Measurements from ENCODE around the gene FRRS1. TPM values are rescaled to one million over a fixed set of nuclear protein-coding genes. Genes with fewer than 3 reads are reported as not detected.

FRRS1 gene
- total and polyA plus RNA-seq, 2 of the 4 experiments (the other 2 are of a cell fraction) = 3.8 to 23.5 TPM

DNA sequence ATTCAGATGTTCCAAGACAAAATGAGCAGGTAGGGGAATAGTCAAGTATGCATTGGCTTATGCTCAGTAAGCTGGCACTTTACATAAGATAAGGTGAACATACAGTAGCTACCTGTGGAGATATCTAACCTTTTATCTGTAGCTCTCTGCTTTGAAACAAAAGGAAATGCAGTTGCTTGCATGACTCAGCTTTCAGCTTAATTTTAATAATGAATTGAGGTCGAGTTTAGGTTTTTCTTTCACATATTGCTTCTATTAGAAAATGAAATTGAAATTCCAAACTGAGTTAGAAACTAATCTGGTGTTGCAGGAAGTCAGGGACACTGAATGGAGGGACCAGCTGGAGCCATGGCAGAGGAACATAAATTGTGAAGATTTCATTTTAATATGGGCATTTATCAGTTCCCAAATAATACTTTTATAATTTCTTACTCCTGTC, 8.3 kb downstream of the FRRS1 start:
- Histone ChIP-seq H2BK5ac (ENCODE audit: low read depth, low read length, poor library complexity, severe bottlenecking) (no peak overlapping the region), H3K36me3 (ENCODE audit: control insufficient read depth, insufficient read depth, low read length) (no peaks in the 10 kb centered on the region), H3K4ac (ENCODE audit: low read depth, low read length) (no peak overlapping the region), H3K9ac (ENCODE audit: low read depth, low read length) (no peak overlapping the region), H2AK9ac (replicated peaks; ENCODE audit: low read depth, low read length, poor library complexity) (no peak overlapping the region), H2BK15ac (ENCODE audit: low read depth, low read length) (no peak overlapping the region), H2BK120ac (ENCODE audit: low read depth, low read length) (no peak overlapping the region), H3K4me2 (ENCODE audit: low read depth, low read length) (no peak overlapping the region), H3K27me3 (ENCODE audit: control insufficient read depth, insufficient read depth, low read length) (no peaks in the 10 kb centered on the region), H3K14ac (replicated peaks; ENCODE audit: low read depth, low read length) (no peak overlapping the region), H4K8ac (ENCODE audit: low read depth in 2 of 2, low read length in 2 of 2) (no peak overlapping the region), H2BK20ac (ENCODE audit: low read depth, low read length) (no peak overlapping the region), H3K56ac (ENCODE audit: extremely low read depth, insufficient read depth, low read length) (no peak overlapping the region), H3K4me3 (ENCODE audit: insufficient read depth, low read depth, low read length) (no peak overlapping the region), H2AFZ (replicated peaks; ENCODE audit: low read length, poor library complexity) (no peak overlapping the region), H4K20me1 (ENCODE audit: insufficient read depth, low read length) (no peaks in the 10 kb centered on the region), H2AK5ac (ENCODE audit: low read depth, low read length) (no peak overlapping the region), H4K5ac (ENCODE audit: low read depth, low read length) (no peak overlapping the region), H4K91ac (ENCODE audit: insufficient read depth, low read depth, low read length) (no peak overlapping the region), H3K23ac (ENCODE audit: low read depth, low read length) (no peak overlapping the region), H3K27ac (ENCODE audit: insufficient read depth, low read length) (no peak overlapping the region), H3K9me1 (ENCODE audit: insufficient read depth, low read length) (no peaks in the 10 kb centered on the region), H3K79me1 (ENCODE audit: low read depth in 1 of 2, low read length in 2 of 2) (no peaks in the 10 kb centered on the region), H3K4me1 (ENCODE audit: control insufficient read depth, insufficient read depth, low read length) (no peaks in the 10 kb centered on the region), H3K18ac (ENCODE audit: low read depth, low read length) (no peak overlapping the region), H3K9me3 (ENCODE audit: control insufficient read depth, insufficient read depth, low read length) (no peaks in the 10 kb centered on the region)
- intact Hi-C loops (cut with micrococcal nuclease) (no loop called here), in situ Hi-C loops (cut with MboI; ENCODE audit: low sequenced_read_pairs) (no loop called here), dilution Hi-C loops (cut with HindIII; ENCODE audit: low sequenced_read_pairs, unreplicated experiment) (no loop called here)
- CTCF ChIA-PET = no interaction called here
- BruUV-seq (replicated peaks) = no TSS peak
- POLR2A ChIA-PET (ENCODE audit: unreplicated experiment) = no interaction called here
- WGBS, 2 experiments (ENCODE audit: extremely low coverage in 2 of 2, insufficient read length in 1 of 2) = no CpG with 5 or more reads among the region's 1 CpG
- DNase-seq (no peak), ATAC-seq (ENCODE audit: low read depth) (no peak)
- TF ChIP-seq SMC3 (IDR thresholded peaks at IDR 0.05; ENCODE audit: low read depth, low read length) (no peak), POLR2A (IDR thresholded peaks at IDR 0.05; ENCODE audit: low read depth, low read length) (no peak), BHLHE40 (IDR thresholded peaks at IDR 0.05; ENCODE audit: low read depth, low read length) (no peak), RFX5 (IDR thresholded peaks at IDR 0.05; ENCODE audit: low read depth, low read length) (no peak), NFE2L2 (IDR thresholded peaks at IDR 0.05; ENCODE audit: low read depth, low read length) (no peak), FOS (IDR thresholded peaks at IDR 0.05; ENCODE audit: low read depth, low read length) (no peak), MXI1 (IDR thresholded peaks at IDR 0.05; ENCODE audit: borderline replicate concordance, low read depth, low read length) (no peak), MAZ (IDR thresholded peaks at IDR 0.05; ENCODE audit: borderline replicate concordance, low read depth, low read length) (no peak)
- TF ChIP-seq, protein P1, sequence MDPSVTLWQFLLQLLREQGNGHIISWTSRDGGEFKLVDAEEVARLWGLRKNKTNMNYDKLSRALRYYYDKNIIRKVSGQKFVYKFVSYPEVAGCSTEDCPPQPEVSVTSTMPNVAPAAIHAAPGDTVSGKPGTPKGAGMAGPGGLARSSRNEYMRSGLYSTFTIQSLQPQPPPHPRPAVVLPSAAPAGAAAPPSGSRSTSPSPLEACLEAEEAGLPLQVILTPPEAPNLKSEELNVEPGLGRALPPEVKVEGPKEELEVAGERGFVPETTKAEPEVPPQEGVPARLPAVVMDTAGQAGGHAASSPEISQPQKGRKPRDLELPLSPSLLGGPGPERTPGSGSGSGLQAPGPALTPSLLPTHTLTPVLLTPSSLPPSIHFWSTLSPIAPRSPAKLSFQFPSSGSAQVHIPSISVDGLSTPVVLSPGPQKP (IDR thresholded peaks at IDR 0.05; ENCODE audit: borderline replicate concordance, low read depth, low read length) = no peak
- TF ChIP-seq, protein P2, sequence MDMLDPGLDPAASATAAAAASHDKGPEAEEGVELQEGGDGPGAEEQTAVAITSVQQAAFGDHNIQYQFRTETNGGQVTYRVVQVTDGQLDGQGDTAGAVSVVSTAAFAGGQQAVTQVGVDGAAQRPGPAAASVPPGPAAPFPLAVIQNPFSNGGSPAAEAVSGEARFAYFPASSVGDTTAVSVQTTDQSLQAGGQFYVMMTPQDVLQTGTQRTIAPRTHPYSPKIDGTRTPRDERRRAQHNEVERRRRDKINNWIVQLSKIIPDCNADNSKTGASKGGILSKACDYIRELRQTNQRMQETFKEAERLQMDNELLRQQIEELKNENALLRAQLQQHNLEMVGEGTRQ (IDR thresholded peaks at IDR 0.05; ENCODE audit: low read depth, low read length) = no peak

Data from IMR-90 (cell line).